NB4 (cell line): Measurements from ENCODE around the gene CRYAB.
A peak's percentile ranks its signal among the peaks of the same experiment; 100 is the strongest.

Source experiments
- DNase-seq: peaks from one replicate; pipeline ENCODE4 v3.0.0; 2010; ENCODE audit warnings: low read depth
- H3K4me3 ChIP-seq: one replicate; pipeline ENCODE4 v1.5.1; 2011; ENCODE audit warnings: mild to moderate bottlenecking, low read depth, low read length, moderate library complexity
- MYC ChIP-seq: IDR thresholded peaks from 2 replicates; pipeline ENCODE4 v1.6.1; 2011; ENCODE audit warnings: low read depth, low read length
- POLR2A ChIP-seq: IDR thresholded peaks from 2 replicates; pipeline ENCODE4 v1.6.1; 2011; ENCODE audit warnings: mild to moderate bottlenecking; ENCODE audit not compliant: insufficient read length; ENCODE audit errors: extremely low read depth
- TF ChIP-seq, protein P1 (sequence below): IDR thresholded peaks from 2 replicates; pipeline ENCODE4 v1.6.1; 2011; ENCODE audit warnings: low read depth, low read length
- TF ChIP-seq, protein P2 (sequence below): IDR thresholded peaks from one replicate; pipeline ENCODE4 v1.5.1; 2012; ENCODE audit warnings: low read depth, low read length

Gene CRYAB

DNA sequence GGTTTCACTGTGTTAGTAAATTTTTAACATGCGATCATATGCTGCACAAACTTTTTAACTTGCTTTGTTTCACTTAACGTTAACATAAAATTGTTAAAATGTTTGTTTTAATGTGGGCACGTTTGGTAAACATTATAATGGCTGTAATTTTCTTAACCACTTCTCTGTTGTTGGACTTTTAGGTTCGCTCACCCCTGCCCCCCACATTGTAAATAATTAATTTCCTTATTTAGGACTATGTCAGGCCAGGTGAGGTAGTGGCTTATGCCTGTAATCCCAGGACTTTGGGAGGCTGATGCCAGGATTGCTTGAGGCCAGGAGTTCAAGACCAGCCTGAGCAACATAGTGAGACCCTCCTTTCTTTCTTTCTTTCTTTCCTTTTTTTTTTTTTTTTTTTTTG, 18.9 kb upstream of the CRYAB start:
- H3K4me3 ChIP-seq = no peak overlapping the region
- DNase-seq = no peak
- TF ChIP-seq MYC (no peak), POLR2A (no peak)
- TF ChIP-seq, protein P1, sequence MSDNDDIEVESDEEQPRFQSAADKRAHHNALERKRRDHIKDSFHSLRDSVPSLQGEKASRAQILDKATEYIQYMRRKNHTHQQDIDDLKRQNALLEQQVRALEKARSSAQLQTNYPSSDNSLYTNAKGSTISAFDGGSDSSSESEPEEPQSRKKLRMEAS = no peak
- TF ChIP-seq, protein P2, sequence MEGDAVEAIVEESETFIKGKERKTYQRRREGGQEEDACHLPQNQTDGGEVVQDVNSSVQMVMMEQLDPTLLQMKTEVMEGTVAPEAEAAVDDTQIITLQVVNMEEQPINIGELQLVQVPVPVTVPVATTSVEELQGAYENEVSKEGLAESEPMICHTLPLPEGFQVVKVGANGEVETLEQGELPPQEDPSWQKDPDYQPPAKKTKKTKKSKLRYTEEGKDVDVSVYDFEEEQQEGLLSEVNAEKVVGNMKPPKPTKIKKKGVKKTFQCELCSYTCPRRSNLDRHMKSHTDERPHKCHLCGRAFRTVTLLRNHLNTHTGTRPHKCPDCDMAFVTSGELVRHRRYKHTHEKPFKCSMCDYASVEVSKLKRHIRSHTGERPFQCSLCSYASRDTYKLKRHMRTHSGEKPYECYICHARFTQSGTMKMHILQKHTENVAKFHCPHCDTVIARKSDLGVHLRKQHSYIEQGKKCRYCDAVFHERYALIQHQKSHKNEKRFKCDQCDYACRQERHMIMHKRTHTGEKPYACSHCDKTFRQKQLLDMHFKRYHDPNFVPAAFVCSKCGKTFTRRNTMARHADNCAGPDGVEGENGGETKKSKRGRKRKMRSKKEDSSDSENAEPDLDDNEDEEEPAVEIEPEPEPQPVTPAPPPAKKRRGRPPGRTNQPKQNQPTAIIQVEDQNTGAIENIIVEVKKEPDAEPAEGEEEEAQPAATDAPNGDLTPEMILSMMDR = no peak

DNA sequence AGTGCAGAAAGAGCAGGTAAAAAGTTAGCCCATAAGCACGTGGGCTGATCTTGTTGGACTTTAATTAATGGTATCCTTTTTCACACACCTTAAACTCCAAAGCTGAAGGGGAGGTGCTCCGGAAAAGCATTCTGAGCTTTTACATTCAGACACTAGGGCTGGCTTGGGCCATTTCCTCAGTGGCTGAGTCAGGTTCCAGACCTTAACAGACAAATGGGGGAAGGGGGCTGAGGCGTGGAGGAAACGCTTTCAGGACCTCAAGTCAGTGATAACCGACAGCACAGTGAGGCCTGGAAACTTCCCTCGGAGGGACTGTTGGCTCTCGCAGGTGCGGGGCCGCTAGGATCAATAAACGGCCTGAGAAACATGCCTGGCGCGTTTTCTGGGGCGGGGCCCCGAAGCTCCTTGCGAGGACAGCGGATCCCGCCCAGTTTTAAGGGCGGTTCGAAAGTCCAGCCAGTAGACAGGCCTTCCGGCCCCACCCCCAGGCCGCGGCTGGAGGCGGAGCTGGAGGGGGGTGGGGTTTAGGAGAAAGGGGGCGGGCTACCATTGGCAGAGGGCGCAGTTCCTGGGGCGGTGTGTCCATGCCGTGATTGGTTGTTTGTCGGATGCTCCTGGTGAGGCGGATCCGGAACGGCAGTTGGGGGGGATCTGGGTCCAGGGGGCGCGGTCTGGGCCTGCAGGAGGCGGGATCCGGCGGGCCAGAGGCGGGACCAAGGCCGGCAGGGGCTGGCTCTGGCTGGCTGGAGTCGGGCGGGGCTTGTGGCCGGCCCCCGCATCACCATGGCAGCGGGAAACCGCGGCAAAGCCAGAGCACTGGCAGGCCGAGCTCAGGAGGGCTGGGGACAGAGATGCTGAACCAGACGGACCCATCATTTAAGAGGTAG, 15.2 kb upstream of the CRYAB start:
- DNase-seq = peak; percentile 98
- TF ChIP-seq POLR2A = peak; percentile 95
- TF ChIP-seq, protein P2 = no peak
- TF ChIP-seq MYC = peak; percentile 67
- TF ChIP-seq, protein P1 = peak; percentile 70
- H3K4me3 ChIP-seq = peak overlapping the region; percentile 46

DNA sequence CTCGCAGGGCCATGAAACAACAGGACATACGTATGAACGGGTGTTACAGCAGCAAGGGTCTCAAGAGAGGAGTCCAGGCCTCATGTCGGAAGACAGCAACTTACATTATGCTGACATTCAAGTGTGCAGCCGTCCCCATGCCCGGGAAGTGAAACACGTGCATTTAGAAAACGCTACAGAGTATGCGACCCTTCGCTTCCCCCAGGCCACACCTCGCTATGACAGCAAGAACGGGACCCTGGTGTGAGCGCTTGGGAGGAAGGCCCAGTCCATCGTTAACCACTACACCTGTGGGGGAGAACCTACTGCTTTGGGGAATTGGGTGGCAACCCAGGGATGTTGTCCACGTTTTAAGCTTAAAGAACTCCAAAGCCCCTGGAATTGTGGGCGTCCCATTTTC, 14.4 kb upstream of the CRYAB start:
- peak overlapping the region; percentile 46 for H3K4me3 ChIP-seq
- TF ChIP-seq MYC = no peak
- TF ChIP-seq, protein P2 = no peak
- TF ChIP-seq, protein P1 = no peak
- TF ChIP-seq POLR2A = no peak

DNA sequence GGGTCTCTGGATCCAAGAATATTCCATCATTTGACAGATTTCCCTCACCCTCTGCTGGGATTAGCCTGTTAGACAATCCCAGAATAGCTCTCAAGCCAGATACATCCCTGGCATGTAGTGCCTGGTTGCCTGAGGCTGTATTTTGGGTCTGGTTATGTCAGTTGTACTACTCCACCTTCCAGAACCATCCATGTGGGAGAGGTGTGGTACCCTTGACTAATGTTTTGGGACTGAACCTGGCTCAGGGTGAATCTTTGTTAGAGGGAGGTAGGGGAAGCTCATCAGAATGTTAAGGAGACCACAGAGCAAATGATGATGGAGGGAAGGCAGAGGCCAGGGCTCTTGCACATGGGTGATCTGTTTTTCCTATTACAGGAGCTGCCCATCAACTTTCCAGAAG, 12.4 kb upstream of the CRYAB start:
- no peak overlapping the region for H3K4me3 ChIP-seq
- DNase-seq = no peak
- TF ChIP-seq POLR2A (no peak), MYC (no peak)
- TF ChIP-seq, protein P1 = no peak
- TF ChIP-seq, protein P2 = no peak

More for the DNA sequence above, 14.4 kb upstream of the CRYAB start:
- no peak for DNase-seq

DNA sequence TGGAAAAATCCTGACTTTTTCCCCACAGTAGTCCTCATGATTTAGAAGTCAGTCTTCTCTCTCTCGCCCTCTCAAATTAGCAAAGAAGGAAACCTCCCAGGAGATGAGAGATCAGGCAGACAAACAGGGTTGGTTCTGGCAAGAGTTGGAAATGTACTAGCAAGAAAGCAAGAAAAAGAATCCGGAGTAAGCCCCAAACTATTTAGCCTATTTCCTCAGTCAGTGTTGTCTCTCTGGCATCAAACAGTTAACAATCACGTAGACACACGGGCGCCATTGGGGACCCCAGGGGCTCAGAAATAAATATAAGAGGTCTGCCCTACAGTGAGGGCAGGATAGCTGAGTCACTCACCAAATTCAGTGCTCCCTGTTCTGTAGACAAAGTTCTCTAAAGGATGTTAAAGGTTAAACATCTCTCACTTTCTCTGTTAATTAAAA, 11.8 kb upstream of the CRYAB start:
- no peak for TF ChIP-seq MYC
- TF ChIP-seq, protein P2 = no peak
- TF ChIP-seq, protein P1 = no peak
- no peak for TF ChIP-seq POLR2A
- no peak overlapping the region for H3K4me3 ChIP-seq
- DNase-seq = no peak
